Measurements from ENCODE around the gene PRELID2. TPM values are rescaled to one million over a fixed set of nuclear protein-coding genes. Genes with fewer than 3 reads are reported as not detected.
"Not testable (repeated sequence)": the region's sequence is repeated elsewhere in the genome, so short reads cannot be mapped to it uniquely, and the experiment has no call there.

The PRELID2 gene
- 58.1 TPM for total RNA-seq

DNA sequence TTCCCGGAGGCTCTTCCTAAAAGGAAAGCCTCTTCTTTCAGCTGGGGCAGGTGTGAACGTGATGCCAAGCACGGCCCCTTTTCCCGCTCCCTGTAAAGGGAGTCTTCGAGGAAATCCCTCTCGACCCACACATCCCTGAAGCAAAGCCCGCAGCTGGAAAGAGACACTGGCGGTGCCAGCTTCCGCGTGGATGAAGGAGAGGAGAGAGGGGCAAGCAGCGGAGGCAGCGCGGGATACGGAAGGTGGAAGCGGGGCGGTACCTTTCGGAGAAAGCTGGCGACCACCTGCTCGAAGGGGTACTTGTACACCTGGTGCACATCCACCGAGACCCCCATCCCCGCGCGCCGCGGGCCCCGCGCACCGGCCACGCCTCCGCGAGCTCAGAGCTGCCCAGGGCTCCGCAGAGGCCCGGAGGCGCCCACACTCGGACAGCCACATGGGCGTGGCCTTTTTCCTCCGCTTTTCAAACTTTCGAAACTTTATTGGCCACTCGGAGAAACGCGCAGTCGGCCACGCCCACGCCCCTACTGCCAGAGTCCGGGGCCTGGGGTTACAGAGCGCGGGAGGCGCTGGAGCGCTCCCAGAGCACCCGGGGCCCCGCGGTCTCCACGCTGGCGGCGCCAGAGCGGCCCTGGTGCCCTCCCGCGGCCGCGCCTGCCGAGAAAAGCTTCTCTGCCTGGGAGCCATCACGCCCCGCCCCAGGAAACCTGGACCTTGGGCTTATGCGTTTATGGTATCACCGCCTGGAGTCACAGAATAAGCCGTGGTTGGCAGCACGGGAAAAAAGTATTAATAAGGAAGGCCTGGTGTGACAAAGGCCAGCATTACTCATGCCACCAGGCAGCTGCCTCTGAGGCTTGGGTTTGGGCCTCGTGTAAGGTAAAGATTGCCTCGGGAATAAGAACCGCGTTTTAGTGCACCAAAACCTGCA lies at the start of gene PRELID2:
PRELID2 (minus strand) TSS at position 426 of the 931 bp plus-strand sequence; CDS start at position 335, 91 bp downstream.
- peak; percentile 92 for DNase-seq (ENCODE audit: low spot score)

GRCh38 chr5:145874765-145875164 lies 39.6 kb upstream of the PRELID2 start:
- DNase-seq (ENCODE audit: low spot score): no peak

- no peak for DNase-seq (ENCODE audit: low spot score)
These were observed 37.8 kb upstream of the PRELID2 start, which contains the start of gene GRXCR2 for GRCh38 chr5:145872914-145873313. Gene GRXCR2 (minus strand): TSS chr5:145873014. CDS start chr5:145872968, 46 bp downstream.

DNA sequence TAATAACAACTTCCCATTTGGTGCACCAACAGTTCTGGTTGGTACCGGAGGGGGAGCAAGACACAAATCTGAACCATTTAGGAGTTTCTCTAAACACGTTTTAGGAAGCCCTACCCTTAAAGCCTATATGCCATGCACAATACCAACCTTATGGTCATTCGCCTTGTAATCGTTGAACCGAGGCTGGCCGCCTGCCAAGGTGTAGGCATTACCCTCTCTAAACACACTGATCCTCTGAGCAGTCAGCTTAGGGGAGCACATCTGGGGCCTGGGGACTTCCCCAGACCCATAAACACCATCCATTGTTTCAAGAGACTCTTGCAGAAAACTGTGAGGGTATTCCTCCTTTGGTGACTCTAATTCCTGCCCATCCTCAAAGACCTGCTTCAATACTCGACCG lies 37.3 kb upstream of the PRELID2 start:
- DNase-seq (ENCODE audit: low spot score): no peak

DNA sequence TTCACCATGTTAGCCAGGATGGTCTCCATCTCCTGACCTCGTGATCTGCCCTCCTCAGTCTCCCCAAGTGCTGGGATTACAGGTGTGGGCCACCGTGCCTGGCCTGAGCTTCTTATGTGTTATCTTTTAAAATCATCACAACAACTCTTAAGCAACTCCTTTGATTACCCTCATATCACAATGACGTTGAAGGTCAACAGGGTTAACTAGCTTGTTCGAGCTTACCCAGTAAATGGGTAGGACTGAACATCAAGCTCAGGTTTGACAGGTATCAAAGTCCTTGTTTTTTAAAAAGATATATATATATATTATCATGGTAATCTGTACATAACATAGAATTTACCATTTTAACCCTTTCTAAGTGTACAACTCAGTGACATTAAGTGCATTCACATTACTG lies 34.6 kb upstream of the PRELID2 start:
- DNase-seq (ENCODE audit: low spot score): no peak

GRCh38 chr5:145867806-145868205 lies 32.7 kb upstream of the PRELID2 start:
- no peak for DNase-seq (ENCODE audit: low spot score)

GRCh38 chr5:145864432-145864831 lies 29.3 kb upstream of the PRELID2 start:
- DNase-seq (ENCODE audit: low spot score): not testable (repeated sequence)

- DNase-seq (ENCODE audit: low spot score): no peak
These were observed 27.9 kb upstream of the PRELID2 start for GRCh38 chr5:145863003-145863402.

- DNase-seq (ENCODE audit: low spot score): no peak
These were observed 24.8 kb upstream of the PRELID2 start for GRCh38 chr5:145859897-145860296.

DNA sequence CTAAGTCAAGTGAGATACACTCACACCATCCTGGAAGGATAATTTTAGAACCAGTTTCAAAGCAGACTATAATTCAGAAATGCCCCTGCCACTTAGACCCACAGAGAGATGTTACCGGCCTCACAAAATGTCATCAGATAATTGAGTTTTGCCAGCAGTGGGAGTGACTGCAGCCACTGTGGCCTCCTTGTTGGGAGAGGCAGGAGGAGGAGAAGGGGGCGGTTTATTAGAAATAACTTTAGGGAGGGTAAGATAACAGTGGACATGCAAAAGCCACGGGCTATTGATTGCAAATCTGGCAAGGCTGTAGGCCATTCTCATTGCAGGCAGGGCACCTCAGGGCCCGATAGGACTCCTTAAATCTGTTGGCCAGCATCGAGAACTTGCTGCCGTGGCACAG lies 24.3 kb upstream of the PRELID2 start:
- no peak for DNase-seq (ENCODE audit: low spot score)

GRCh38 chr5:145858959-145859358 lies 23.8 kb upstream of the PRELID2 start:
- DNase-seq (ENCODE audit: low spot score): no peak

DNA sequence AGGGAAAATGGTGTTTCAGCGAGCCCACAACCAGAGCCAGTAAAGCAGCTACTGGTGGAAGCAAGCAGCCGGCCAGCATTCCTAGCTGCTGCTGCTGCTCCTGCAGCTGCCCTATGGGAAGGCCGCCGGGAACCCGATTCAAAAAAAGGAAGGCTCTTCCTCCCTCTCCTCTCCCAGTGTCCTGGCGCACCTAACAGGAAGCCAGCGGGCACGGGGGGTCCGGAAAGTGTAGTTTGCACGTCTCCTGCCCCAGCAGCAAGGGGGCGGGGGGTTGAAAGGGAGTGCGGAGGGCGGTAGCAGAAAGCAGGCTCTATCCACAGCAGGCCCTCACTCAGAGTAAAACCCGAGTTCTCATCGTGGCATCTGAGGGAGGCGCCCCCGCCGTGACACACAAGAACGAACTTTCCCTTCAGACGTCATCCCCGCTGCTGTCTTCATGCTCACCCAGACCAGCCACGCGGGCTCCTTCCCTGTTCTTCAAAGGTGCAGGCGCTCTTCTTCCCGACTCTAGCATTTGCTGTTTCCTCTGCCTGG lies 21.2 kb upstream of the PRELID2 start:
- peak; percentile 50 for DNase-seq (ENCODE audit: low spot score)

DNA sequence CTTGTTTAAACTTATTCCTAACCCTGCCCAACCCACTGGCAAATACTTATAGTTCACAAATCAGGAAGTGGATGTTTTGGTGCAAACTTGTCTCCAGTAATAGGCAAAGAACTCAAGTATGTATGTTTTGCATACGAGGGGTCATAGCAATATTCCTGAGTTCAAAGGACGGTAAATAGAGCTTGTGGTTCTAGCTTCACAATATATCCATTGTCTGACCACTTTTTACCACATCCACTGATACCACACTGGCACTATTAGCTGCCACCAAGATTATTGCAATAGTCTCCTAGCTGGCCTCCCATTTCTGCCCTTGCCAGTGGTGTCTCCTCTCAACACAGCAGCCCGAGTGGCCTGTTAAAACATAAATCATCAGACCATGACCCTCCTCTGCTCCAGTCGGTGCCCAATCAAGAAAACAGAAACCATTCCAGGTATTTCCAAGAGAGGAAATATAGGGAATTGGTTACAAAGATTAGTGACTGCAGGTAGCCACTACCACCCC lies 20.7 kb upstream of the PRELID2 start:
- no peak for DNase-seq (ENCODE audit: low spot score)

DNA sequence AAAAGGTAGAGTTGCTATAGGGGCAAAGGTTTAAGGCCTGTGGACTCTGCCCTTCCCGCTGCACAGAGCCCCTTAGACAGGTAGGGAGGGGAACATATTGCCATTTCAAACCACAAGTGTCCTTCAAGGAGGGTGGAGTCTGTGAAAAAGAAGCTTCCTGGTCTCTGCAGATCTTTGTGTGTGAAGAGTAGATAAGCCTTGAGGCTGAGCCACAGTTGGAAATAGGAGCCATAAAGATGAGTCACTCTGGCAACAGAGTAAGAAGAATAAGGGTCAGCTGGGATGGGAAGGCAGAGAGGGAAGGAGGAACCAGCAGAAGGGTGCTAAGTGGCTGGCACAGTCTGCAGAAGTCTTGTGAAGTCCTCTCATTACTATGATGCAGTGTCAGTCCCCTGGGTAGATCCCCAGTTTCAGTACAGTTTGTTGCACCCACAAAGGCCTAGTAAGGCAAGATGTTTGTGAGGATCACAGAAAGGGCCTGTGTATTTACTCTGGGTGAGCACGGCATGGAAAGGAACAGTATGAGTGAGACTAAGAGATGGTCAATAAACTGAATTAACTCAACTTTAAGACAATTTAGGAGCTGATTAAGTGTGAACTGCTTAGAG lies 19.6 kb upstream of the PRELID2 start:
- peak; percentile 76 for DNase-seq (ENCODE audit: low spot score)

DNA sequence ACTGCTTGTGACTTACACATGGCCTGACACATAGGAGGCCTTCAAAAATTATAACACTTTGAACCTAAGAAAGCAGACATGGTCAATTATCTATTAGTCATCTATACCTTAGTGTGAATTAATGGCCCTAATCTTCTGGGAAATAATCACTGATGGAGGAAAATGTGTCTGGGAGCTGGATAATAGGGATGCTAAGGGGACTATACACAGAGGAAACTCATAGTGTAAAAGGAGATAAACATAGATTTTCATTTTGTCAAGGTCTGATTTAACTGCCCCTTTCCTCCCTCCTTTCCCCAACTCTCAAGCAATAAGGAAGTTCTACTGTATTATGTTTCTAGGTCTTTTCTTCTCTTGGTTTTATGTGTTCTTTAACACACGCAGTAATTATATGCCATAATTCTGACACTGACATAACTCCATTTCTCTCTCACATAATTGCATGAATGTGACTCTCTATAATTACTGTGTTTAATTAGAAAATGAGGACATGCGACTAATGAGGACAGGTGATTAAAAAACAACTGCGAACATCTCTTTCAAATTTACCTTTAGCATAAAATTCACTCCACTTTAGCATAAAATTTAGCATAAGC lies 18.7 kb upstream of the PRELID2 start:
- no peak for DNase-seq (ENCODE audit: low spot score)

DNA sequence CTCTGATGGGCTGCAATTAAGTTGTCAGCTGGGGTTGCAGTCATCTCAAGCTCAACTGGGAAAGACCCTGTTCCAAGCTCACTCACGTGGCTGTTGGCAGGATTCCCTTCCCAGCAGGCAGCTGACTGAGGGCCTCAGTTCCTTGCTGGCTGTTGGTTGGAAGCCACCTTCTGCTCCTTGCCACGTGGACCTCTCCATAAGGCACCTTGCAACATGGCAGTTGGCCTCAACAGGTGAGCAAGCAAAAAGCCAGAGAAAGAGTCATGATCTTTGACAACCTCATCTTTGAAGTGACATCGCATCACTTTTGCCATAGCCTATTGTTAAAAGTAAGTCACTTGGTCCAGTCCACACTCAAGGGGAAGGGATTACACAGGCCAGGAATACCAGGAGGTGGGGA lies 17.8 kb upstream of the PRELID2 start:
- DNase-seq (ENCODE audit: low spot score): no peak

GRCh38 chr5:145848854-145849253 lies 13.7 kb upstream of the PRELID2 start:
- DNase-seq (ENCODE audit: low spot score): no peak

DNA sequence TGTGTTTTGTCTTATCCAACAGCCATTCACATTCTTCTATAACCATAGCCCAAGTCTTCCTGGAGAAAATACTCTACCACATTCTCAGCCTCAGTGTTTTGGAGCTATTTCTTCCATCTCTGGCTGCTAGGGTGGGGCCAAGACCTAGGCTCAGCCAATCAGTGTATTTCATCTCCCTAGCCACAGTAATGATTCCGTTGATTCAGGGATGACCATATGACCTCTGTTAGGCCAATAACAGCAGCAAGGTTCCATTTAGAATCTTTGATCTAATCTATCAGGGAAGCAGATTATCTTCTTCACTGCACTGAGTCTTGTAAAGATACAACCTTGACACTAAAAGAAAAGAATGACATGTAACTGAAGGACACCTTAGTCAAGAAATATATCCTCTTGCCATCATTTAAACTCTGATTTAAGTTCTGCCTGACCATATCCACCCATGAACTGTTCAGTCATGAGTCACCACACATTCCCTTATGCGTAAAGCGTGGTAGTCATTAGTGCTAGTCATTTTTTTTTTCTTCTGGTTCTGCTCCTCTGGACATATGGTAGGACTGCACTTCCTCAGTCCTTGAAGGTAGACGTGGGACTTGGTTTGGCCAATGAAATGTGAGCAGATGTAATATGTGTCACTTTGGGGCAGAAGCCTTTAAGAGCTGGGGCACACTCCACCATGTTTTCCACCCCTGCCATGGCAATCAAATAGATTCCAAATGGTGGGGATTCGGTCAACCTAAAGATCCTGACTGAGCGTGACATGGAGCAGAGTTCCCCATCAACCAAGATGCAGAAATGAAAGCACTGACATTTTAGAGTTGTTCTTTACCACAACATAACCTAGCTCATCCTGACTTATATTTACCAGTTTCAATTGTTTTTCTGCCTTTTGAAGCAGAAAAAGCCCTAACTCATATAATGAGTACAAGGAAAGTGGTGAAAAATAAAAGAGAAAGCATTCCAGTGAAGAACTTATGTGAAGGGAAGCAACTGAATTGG lies 12.7 kb upstream of the PRELID2 start:
- no peak for DNase-seq (ENCODE audit: low spot score)

DNA sequence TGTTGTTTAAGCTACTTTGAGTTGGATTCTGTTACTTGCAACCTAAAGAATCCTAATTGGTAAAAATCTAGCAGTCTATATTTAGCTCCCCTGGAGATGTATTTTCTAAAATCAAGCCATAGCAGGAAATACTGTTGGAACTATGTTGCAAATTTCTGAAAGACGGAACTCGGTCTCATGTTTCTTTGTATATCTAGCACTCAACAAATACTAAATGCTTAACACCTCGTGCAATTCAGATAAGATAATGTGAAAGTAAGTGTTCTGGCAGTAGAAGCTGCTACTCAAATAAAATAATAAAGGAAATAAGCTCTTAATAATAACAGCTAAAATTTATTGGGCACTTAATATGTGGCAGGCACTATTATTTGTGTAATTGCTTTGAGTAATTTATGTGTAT lies 10.9 kb upstream of the PRELID2 start:
- no peak for DNase-seq (ENCODE audit: low spot score)

DNA sequence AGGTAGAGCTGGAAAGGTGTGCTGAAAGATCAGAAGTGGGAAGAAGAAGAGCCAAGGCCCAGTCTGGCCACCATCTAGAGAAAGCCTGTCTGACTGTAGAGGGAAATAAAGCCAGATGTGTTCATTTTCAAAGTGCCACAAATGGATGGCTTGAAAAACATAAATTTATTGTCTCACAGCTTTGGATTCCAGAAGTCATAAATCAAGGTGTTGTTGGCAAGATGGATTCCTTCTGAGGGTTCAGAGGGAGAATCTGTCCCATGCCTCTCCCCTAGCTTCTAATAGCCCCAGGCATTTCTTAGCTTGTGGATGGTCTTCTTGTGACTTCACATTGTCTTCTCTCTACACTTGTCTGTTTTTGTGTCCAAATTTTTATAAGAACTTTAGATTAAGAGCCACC lies 6.2 kb upstream of the PRELID2 start:
- DNase-seq (ENCODE audit: low spot score): no peak

All from mucosa of gallbladder (tissue), 1 donor.